ENCODE results near the gene ONECUT2. TPM values are rescaled to one million over a fixed set of nuclear protein-coding genes. Genes with fewer than 3 reads are reported as not detected.

ONECUT2 gene
- total RNA-seq, 1 donor from 2014 or later, result 0.46 TPM

- H3K4me3 ChIP-seq (ENCODE audit: low read depth, low read length), result peak overlapping the region; percentile 20
- no peak for DNase-seq (ENCODE audit: low read depth)
- TF ChIP-seq CTCF (IDR thresholded peaks at IDR 0.05; ENCODE audit: insufficient read depth, low read length, poor library complexity, severe bottlenecking), result peak; percentile 73
- peaks cover 93% of the 10 kb centered on the region for H3K27me3 ChIP-seq (ENCODE audit: control insufficient read depth, insufficient read depth, low read length)
- no peaks in the 10 kb centered on the region for H3K36me3 ChIP-seq (ENCODE audit: control insufficient read depth, insufficient read depth, low read length)
Observed at GRCh38 chr18:57437766-57438671, 2.8 kb downstream of the ONECUT2 start.

GRCh38 chr18:57438743-57439608 is 3.8 kb downstream of the ONECUT2 start:
- peaks cover 86% of the 10 kb centered on the region for H3K27me3 ChIP-seq (ENCODE audit: control insufficient read depth, insufficient read depth, low read length)
- no peaks in the 10 kb centered on the region for H3K36me3 ChIP-seq (ENCODE audit: control insufficient read depth, insufficient read depth, low read length)
- peak; percentile 12 for TF ChIP-seq CTCF (IDR thresholded peaks at IDR 0.05; ENCODE audit: insufficient read depth, low read length, poor library complexity, severe bottlenecking)
- H3K4me3 ChIP-seq (ENCODE audit: low read depth, low read length), result no peak overlapping the region
- DNase-seq (ENCODE audit: low read depth), result no peak

GRCh38 chr18:57439609-57439968 is 4.4 kb downstream of the ONECUT2 start:
- no peak overlapping the region for H3K4me3 ChIP-seq (ENCODE audit: low read depth, low read length)
- H3K36me3 ChIP-seq (ENCODE audit: control insufficient read depth, insufficient read depth, low read length), result no peaks in the 10 kb centered on the region
- DNase-seq (ENCODE audit: low read depth), result no peak
- H3K27me3 ChIP-seq (ENCODE audit: control insufficient read depth, insufficient read depth, low read length), result peaks cover 84% of the 10 kb centered on the region
- no peak for TF ChIP-seq CTCF (IDR thresholded peaks at IDR 0.05; ENCODE audit: insufficient read depth, low read length, poor library complexity, severe bottlenecking)

GRCh38 chr18:57439985-57440330 is 4.8 kb downstream of the ONECUT2 start:
- Histone ChIP-seq H3K4me3 (ENCODE audit: low read depth, low read length) (no peak overlapping the region), H3K36me3 (ENCODE audit: control insufficient read depth, insufficient read depth, low read length) (no peaks in the 10 kb centered on the region), H3K27me3 (ENCODE audit: control insufficient read depth, insufficient read depth, low read length) (peaks cover 80% of the 10 kb centered on the region)
- no peak for DNase-seq (ENCODE audit: low read depth)
- TF ChIP-seq CTCF (IDR thresholded peaks at IDR 0.05; ENCODE audit: insufficient read depth, low read length, poor library complexity, severe bottlenecking), result no peak

- TF ChIP-seq CTCF (IDR thresholded peaks at IDR 0.05; ENCODE audit: insufficient read depth, low read length, poor library complexity, severe bottlenecking), result no peak
- H3K36me3 ChIP-seq (ENCODE audit: control insufficient read depth, insufficient read depth, low read length), result no peaks in the 10 kb centered on the region
- H3K27me3 ChIP-seq (ENCODE audit: control insufficient read depth, insufficient read depth, low read length), result peaks cover 79% of the 10 kb centered on the region
- no peak for DNase-seq (ENCODE audit: low read depth)
- H3K4me3 ChIP-seq (ENCODE audit: low read depth, low read length), result no peak overlapping the region
Observed at GRCh38 chr18:57440331-57441070, 5.3 kb downstream of the ONECUT2 start.
